HEK293 (cell line): ENCODE measurements around the gene AKAP8L.

Experiments
- HOXD13 ChIP-seq: sonication (generic); formaldehyde crosslinking; IDR thresholded peaks from 2 replicates; pipeline ENCODE4 v1.8.0; 2022; ENCODE audit warnings: missing genetic modification reagents, borderline replicate concordance
- YY1 ChIP-seq: fragments of 450-650 bp; formaldehyde crosslinking; IDR thresholded peaks from 2 replicates; pipeline ENCODE4 v1.5.1; 2018; ENCODE audit warnings: missing biosample characterization, missing genetic modification characterization
- ZNF132 ChIP-seq: fragments of 450-650 bp; formaldehyde crosslinking; IDR thresholded peaks from 2 replicates; pipeline ENCODE4 v1.5.1; 2017; ENCODE audit warnings: missing biosample characterization, missing genetic modification characterization, borderline replicate concordance
- ZNF157 ChIP-seq: fragments of 450-650 bp; formaldehyde crosslinking; IDR thresholded peaks from 2 replicates; pipeline ENCODE4 v1.5.1; 2016; ENCODE audit warnings: missing biosample characterization, missing genetic modification characterization
- ZNF19 ChIP-seq: fragments of 450-650 bp; formaldehyde crosslinking; IDR thresholded peaks from 2 replicates; pipeline ENCODE4; 2016; ENCODE audit warnings: missing biosample characterization, missing genetic modification characterization, low read depth
- ZNF248 ChIP-seq: fragments of 450-650 bp; formaldehyde crosslinking; IDR thresholded peaks from 2 replicates; pipeline ENCODE4 v1.5.1; 2017; ENCODE audit warnings: missing biosample characterization, missing genetic modification characterization
- ZNF292 ChIP-seq: fragments of 450-650 bp; formaldehyde crosslinking; IDR thresholded peaks from 2 replicates; pipeline ENCODE4 v1.5.1; 2016; ENCODE audit warnings: low read depth, missing biosample characterization, missing genetic modification characterization, borderline replicate concordance
- ZNF423 ChIP-seq: fragments of 450-650 bp; formaldehyde crosslinking; IDR thresholded peaks from 2 replicates; pipeline ENCODE4 v1.5.1; 2016; ENCODE audit warnings: missing biosample characterization, missing genetic modification characterization
- ZNF544 ChIP-seq: fragments of 450-650 bp; formaldehyde crosslinking; IDR thresholded peaks from 2 replicates; pipeline ENCODE4 v1.5.0; 2017; ENCODE audit warnings: missing biosample characterization, missing genetic modification characterization
- ZSCAN23 ChIP-seq: fragments of 450-650 bp; formaldehyde crosslinking; IDR thresholded peaks from 2 replicates; pipeline ENCODE4 v1.5.1; 2016; ENCODE audit warnings: missing biosample characterization, missing genetic modification characterization
- TF ChIP-seq, protein P1 (sequence below): fragments of 450-650 bp; formaldehyde crosslinking; IDR thresholded peaks from 2 replicates; pipeline ENCODE4 v1.5.1; 2016; ENCODE audit warnings: missing biosample characterization, missing genetic modification characterization
- TF ChIP-seq, protein P2 (sequence below): fragments of 450-650 bp; formaldehyde crosslinking; IDR thresholded peaks from 2 replicates; pipeline ENCODE4 v1.5.1; 2016; ENCODE audit warnings: missing biosample characterization, missing genetic modification characterization
- TF ChIP-seq, protein P3 (sequence below): sonication (generic); formaldehyde crosslinking; IDR thresholded peaks from 2 replicates; pipeline ENCODE4 v1.8.1; 2022; ENCODE audit warnings: mild to moderate bottlenecking, moderate library complexity, missing genetic modification reagents
- TF ChIP-seq, protein P4 (sequence below): fragments of 450-650 bp; formaldehyde crosslinking; IDR thresholded peaks from 2 replicates; pipeline ENCODE4 v1.5.1; 2016; ENCODE audit warnings: missing biosample characterization, missing genetic modification characterization

DNA sequence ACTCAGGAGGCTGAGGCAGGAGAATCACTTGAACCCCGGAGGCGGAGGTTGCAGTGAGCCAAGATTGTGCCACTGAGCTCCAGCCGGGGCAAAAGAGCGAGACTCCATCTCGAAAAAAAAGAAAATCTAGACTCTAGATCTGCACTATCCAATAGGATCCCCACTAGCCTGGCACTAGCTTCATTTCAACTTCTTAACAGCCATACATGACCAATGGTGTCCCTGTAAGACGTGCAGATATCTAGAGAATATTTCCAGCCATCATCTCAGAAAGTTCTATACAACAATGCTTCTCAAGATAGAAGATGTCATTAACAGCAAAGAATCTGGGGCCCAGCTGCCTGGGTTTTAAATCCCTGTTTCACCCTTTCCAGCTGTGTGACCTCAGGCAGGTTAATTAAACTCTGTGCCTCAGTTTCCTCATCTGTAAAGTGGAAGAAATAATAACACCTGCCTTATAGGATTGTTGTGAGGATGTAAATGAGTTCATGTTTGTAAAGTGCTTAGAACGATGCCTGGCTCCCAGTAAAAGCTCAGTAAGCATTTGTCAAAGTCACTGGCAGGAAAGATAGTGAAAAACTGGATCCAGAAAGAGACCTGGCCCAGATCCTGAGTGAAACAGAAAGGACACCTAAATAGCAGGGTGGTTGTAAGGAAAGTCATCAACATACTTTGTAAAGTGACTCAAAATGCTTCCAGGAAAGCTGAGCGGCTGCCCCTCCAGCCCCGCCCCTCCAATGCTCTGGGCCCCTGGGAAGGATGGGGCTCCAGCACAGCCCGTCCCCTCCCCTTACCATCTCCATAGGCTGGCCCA is 17.4 kb upstream of the AKAP8L start:
- no peak for TF ChIP-seq ZNF544 (tag by site-specific recombination)
- TF ChIP-seq, protein P1, sequence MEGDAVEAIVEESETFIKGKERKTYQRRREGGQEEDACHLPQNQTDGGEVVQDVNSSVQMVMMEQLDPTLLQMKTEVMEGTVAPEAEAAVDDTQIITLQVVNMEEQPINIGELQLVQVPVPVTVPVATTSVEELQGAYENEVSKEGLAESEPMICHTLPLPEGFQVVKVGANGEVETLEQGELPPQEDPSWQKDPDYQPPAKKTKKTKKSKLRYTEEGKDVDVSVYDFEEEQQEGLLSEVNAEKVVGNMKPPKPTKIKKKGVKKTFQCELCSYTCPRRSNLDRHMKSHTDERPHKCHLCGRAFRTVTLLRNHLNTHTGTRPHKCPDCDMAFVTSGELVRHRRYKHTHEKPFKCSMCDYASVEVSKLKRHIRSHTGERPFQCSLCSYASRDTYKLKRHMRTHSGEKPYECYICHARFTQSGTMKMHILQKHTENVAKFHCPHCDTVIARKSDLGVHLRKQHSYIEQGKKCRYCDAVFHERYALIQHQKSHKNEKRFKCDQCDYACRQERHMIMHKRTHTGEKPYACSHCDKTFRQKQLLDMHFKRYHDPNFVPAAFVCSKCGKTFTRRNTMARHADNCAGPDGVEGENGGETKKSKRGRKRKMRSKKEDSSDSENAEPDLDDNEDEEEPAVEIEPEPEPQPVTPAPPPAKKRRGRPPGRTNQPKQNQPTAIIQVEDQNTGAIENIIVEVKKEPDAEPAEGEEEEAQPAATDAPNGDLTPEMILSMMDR (tag by site-specific recombination), result no peak
- no peak for TF ChIP-seq ZNF19 (tag by site-specific recombination)
- no peak for TF ChIP-seq ZNF248
- TF ChIP-seq, protein P2, sequence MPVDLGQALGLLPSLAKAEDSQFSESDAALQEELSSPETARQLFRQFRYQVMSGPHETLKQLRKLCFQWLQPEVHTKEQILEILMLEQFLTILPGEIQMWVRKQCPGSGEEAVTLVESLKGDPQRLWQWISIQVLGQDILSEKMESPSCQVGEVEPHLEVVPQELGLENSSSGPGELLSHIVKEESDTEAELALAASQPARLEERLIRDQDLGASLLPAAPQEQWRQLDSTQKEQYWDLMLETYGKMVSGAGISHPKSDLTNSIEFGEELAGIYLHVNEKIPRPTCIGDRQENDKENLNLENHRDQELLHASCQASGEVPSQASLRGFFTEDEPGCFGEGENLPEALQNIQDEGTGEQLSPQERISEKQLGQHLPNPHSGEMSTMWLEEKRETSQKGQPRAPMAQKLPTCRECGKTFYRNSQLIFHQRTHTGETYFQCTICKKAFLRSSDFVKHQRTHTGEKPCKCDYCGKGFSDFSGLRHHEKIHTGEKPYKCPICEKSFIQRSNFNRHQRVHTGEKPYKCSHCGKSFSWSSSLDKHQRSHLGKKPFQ (tag by site-specific recombination), result no peak
- no peak for TF ChIP-seq ZNF423 (tag by site-specific recombination)
- TF ChIP-seq HOXD13 (CRISPR knock-in tag), result no peak
- TF ChIP-seq, protein P3, sequence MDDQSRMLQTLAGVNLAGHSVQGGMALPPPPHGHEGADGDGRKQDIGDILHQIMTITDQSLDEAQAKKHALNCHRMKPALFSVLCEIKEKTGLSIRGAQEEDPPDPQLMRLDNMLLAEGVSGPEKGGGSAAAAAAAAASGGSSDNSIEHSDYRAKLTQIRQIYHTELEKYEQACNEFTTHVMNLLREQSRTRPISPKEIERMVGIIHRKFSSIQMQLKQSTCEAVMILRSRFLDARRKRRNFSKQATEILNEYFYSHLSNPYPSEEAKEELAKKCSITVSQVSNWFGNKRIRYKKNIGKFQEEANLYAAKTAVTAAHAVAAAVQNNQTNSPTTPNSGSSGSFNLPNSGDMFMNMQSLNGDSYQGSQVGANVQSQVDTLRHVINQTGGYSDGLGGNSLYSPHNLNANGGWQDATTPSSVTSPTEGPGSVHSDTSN (CRISPR knock-in tag), result no peak
- TF ChIP-seq ZNF292 (tag by site-specific recombination), result no peak
- TF ChIP-seq, protein P4, sequence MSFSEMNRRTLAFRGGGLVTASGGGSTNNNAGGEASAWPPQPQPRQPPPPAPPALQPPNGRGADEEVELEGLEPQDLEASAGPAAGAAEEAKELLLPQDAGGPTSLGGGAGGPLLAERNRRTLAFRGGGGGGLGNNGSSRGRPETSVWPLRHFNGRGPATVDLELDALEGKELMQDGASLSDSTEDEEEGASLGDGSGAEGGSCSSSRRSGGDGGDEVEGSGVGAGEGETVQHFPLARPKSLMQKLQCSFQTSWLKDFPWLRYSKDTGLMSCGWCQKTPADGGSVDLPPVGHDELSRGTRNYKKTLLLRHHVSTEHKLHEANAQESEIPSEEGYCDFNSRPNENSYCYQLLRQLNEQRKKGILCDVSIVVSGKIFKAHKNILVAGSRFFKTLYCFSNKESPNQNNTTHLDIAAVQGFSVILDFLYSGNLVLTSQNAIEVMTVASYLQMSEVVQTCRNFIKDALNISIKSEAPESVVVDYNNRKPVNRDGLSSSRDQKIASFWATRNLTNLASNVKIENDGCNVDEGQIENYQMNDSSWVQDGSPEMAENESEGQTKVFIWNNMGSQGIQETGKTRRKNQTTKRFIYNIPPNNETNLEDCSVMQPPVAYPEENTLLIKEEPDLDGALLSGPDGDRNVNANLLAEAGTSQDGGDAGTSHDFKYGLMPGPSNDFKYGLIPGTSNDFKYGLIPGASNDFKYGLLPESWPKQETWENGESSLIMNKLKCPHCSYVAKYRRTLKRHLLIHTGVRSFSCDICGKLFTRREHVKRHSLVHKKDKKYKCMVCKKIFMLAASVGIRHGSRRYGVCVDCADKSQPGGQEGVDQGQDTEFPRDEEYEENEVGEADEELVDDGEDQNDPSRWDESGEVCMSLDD (tag by site-specific recombination), result no peak
- TF ChIP-seq ZNF132 (tag by site-specific recombination), result no peak
- TF ChIP-seq ZNF157 (tag by site-specific recombination), result no peak
- TF ChIP-seq YY1 (tag by site-specific recombination), result no peak
- no peak for TF ChIP-seq ZSCAN23 (tag by site-specific recombination)
